ENCODE results near the gene HOXB3.

Gene HOXB3

GRCh38 chr17:48499735-48500434, 90.2 kb downstream of the HOXB3 start:
- H3K4me3 ChIP-seq (ENCODE audit: low read depth, low read length): no peak overlapping the region
- TF ChIP-seq CTCF (IDR thresholded peaks at IDR 0.05; ENCODE audit: borderline replicate concordance, insufficient read depth, low read depth, low read length): no peak

- no peak overlapping the region for H3K4me3 ChIP-seq (ENCODE audit: low read depth, low read length)
- TF ChIP-seq CTCF (IDR thresholded peaks at IDR 0.05; ENCODE audit: borderline replicate concordance, insufficient read depth, low read depth, low read length): no peak
These were observed 90.8 kb downstream of the HOXB3 start for GRCh38 chr17:48499248-48499647.

Data from GM12875 (cell line).